HCT116 (cell line): ENCODE results near the gene RGS13. TPM values are rescaled to one million over a fixed set of nuclear protein-coding genes. Genes with fewer than 3 reads are reported as not detected.

ENCODE experiments used
- ATAC-seq: fragments of 200-7000 bp; cut with Tn5 transposase; 2 replicates; pipeline ENCODE4 v1.9.1; 2020; ENCODE audit warnings: mild to moderate bottlenecking, moderate library complexity
- BruUV-seq: library from RNA; stranded (reverse); fragments of 400-500 nt; replicated peaks from 2 replicates; lab custom pipeline; 2021; lab: Mats Ljungman, UMichigan
- CTCF ChIA-PET: fragments of 300-600 bp; sonication (Branson Sonifier 250); formaldehyde crosslinking; loops from one replicate; lab custom pipeline; 2021; ENCODE audit warnings: antibody characterized with exemption; lab: Charles Lee
- POLR2A ChIA-PET: fragments of 300-600, 350-600 bp; sonication (Branson Sonifier 250); formaldehyde crosslinking; loops from one replicate; lab custom pipeline; 2021; ENCODE audit warnings: antibody characterized with exemption; lab: Charles Lee
- RAD21 ChIA-PET, 2 experiments: fragments of 300-600 bp; sonication (Branson Sonifier 250); formaldehyde crosslinking; loops; one replicate each; lab custom pipeline; 2023; ENCODE audit warnings: low total read pairs in 2 of 2; ENCODE audit not compliant: uncharacterized antibody in 2 of 2, unreplicated experiment in 2 of 2, low non-redundant PET in 1 of 2; lab: Charles Lee
- DNase-seq: peaks from one replicate; pipeline ENCODE4 v3.0.0-alpha.2; 2010; ENCODE audit warnings: low read depth, low spot score
- H2AFZ ChIP-seq: fragments of 200-600 bp; shearing (Covaris generic), sonication (generic); 2 replicates; pipeline ENCODE4 v1.6.1; 2017; ENCODE audit warnings: low read depth, mixed run types, mixed read lengths, antibody characterized with exemption, low read length; ENCODE audit not compliant: poor library complexity, severe bottlenecking
- H3K27ac ChIP-seq: 2 replicates; pipeline ENCODE4 v1.5.1; 2012; ENCODE audit warnings: low read depth, low read length
- H3K27me3 ChIP-seq: fragments of 200-600 bp; sonication (generic); 2 replicates; pipeline ENCODE4 v1.6.1; 2016; ENCODE audit warnings: mixed run types, low read length, mixed read lengths; ENCODE audit not compliant: insufficient read depth
- H3K36me3 ChIP-seq, 2 experiments: fragments of 200-500 bp in 1 of 2; fragments of 200-600 bp in 1 of 2; sonication (Bioruptor generic) in 1 of 2; sonication (generic) in 1 of 2; 2 replicates each; pipeline versions ENCODE4 v1.5.1 to v1.6.1; 2014 to 2016; ENCODE audit warnings: low read length in 2 of 2, inconsistent platforms in 1 of 2, mixed read lengths in 1 of 2, mixed run types in 1 of 2; ENCODE audit not compliant: insufficient read depth in 2 of 2, control insufficient read depth in 1 of 2
- H3K4me1 ChIP-seq, 2 experiments: fragments of 200-600 bp in 1 of 2; sonication (generic) in 1 of 2; 2 replicates each; pipeline versions ENCODE4 v1.5.1 to v1.6.1; 2012 to 2017; ENCODE audit warnings: low read length in 2 of 2, inconsistent platforms in 1 of 2, mild to moderate bottlenecking in 1 of 2, mixed read lengths in 1 of 2, mixed run types in 1 of 2, moderate library complexity in 1 of 2; ENCODE audit not compliant: insufficient read depth in 2 of 2, control insufficient read depth in 1 of 2
- H3K4me2 ChIP-seq: fragments of 200-600 bp; sonication (generic); 2 replicates; pipeline ENCODE4 v1.6.1; 2017; ENCODE audit warnings: mixed run types, low read length, mixed read lengths
- H3K4me3 ChIP-seq, 2 experiments: fragments of 200-600 bp in 1 of 2; sonication (generic) in 1 of 2; replicated peaks in 1 of 2; 2 replicates each; pipeline ENCODE4 v1.5.1; 2011 to 2016; ENCODE audit warnings: low read length in 2 of 2, control low read depth in 1 of 2, low read depth in 1 of 2, mild to moderate bottlenecking in 1 of 2, mixed read lengths in 1 of 2, mixed run types in 1 of 2
- H3K79me2 ChIP-seq: fragments of 200-600 bp; sonication (generic); 2 replicates; pipeline ENCODE4 v1.6.1; 2017; ENCODE audit warnings: mild to moderate bottlenecking, mixed run types, low read length, moderate library complexity, mixed read lengths; ENCODE audit not compliant: insufficient read depth
- H3K9ac ChIP-seq: fragments of 200-600 bp; sonication (generic); 2 replicates; pipeline ENCODE4 v1.6.1; 2016; ENCODE audit warnings: low read length, mixed read lengths
- H3K9me2 ChIP-seq: fragments of 200-600 bp; sonication (generic), shearing (Covaris generic); 2 replicates; pipeline ENCODE4 v1.6.1; 2017; ENCODE audit warnings: mixed run types, mild to moderate bottlenecking, moderate library complexity; ENCODE audit not compliant: insufficient read depth
- H3K9me3 ChIP-seq, 2 experiments: fragments of 200-500 bp in 1 of 2; fragments of 200-600 bp in 1 of 2; sonication (Bioruptor generic) in 1 of 2; sonication (generic) in 1 of 2; 2 replicates each; pipeline ENCODE4 v1.6.1; 2014 to 2017; ENCODE audit warnings: low read length in 2 of 2, mixed read lengths in 2 of 2, inconsistent platforms in 1 of 2, low read depth in 1 of 2, mild to moderate bottlenecking in 1 of 2, mixed run types in 1 of 2, moderate library complexity in 1 of 2; ENCODE audit not compliant: control insufficient read depth in 1 of 2, insufficient read depth in 1 of 2
- H4K20me1 ChIP-seq: fragments of 200-600 bp; sonication (generic), shearing (Covaris generic); 2 replicates; pipeline ENCODE4 v1.6.1; 2017; ENCODE audit warnings: mixed run types, mild to moderate bottlenecking, moderate library complexity; ENCODE audit not compliant: insufficient read depth
- CEBPB ChIP-seq: IDR thresholded peaks from 2 replicates; pipeline ENCODE4 v1.6.1; 2012; ENCODE audit warnings: low read depth
- EGR1 ChIP-seq: IDR thresholded peaks from 2 replicates; pipeline ENCODE4 v1.6.1; 2012; ENCODE audit warnings: low read depth
- EZH2 ChIP-seq: fragments of 200-600 bp; sonication (generic); IDR thresholded peaks from 2 replicates; pipeline ENCODE4 v1.6.1; 2017; ENCODE audit warnings: antibody characterized with exemption, mixed run types
- EZH2phosphoT487 ChIP-seq: fragments of 200-600 bp; IDR thresholded peaks from 2 replicates; pipeline ENCODE4 v1.6.1; 2018; ENCODE audit warnings: antibody characterized with exemption, borderline replicate concordance
- FOSL1 ChIP-seq: IDR thresholded peaks from 2 replicates; pipeline ENCODE4 v1.6.1; 2012; ENCODE audit warnings: low read depth
- JUND ChIP-seq: IDR thresholded peaks from 2 replicates; pipeline ENCODE4 v1.6.1; 2012
- POLR2A ChIP-seq: IDR thresholded peaks from 2 replicates; pipeline ENCODE4 v1.7.0; 2011; ENCODE audit warnings: borderline replicate concordance; ENCODE audit not compliant: insufficient read depth, insufficient read length; ENCODE audit errors: extremely low read depth
- SP1 ChIP-seq: IDR thresholded peaks from 2 replicates; pipeline ENCODE4 v1.6.1; 2012; ENCODE audit warnings: low read depth
- YY1 ChIP-seq: IDR thresholded peaks from 2 replicates; pipeline ENCODE4 v1.6.1; 2011; ENCODE audit warnings: low read length, low read depth, moderate library complexity, mild to moderate bottlenecking; ENCODE audit not compliant: insufficient replicate concordance; ENCODE audit errors: extremely low read depth
- ZNF274 ChIP-seq: fragments of 200-500 bp; sonication (Bioruptor generic); IDR thresholded peaks from 2 replicates; pipeline ENCODE4 v1.6.1; 2014; ENCODE audit warnings: mild to moderate bottlenecking, low read depth, low read length, inconsistent platforms
- intact Hi-C: fragments of 100-400 bp; cut with micrococcal nuclease; formaldehyde crosslinking; loops from 2 replicates; pipeline ENCODE4 v1.10.0; 2022
- total RNA-seq: library from RNA; stranded (reverse); gene quantifications from one replicate; pipeline ENCODE4 v1.2.1, GENCODE V29; 2021; ENCODE audit not compliant: unreplicated experiment
- TF ChIP-seq, protein P1 (sequence below): IDR thresholded peaks from 2 replicates; pipeline ENCODE4 v1.6.1; 2012; ENCODE audit warnings: low read depth
- TF ChIP-seq, protein P2 (sequence below): IDR thresholded peaks from 2 replicates; pipeline ENCODE4 v1.6.1; 2012
- TF ChIP-seq, protein P3 (sequence below): IDR thresholded peaks from 2 replicates; pipeline ENCODE4 v1.6.1; 2011; ENCODE audit warnings: mild to moderate bottlenecking, low read length, moderate library complexity; ENCODE audit not compliant: insufficient replicate concordance; ENCODE audit errors: extremely low read depth
- TF ChIP-seq, protein P4 (sequence below): IDR thresholded peaks from 2 replicates; pipeline ENCODE4 v1.6.1; 2012
- TF ChIP-seq, protein P5 (sequence below), 3 experiments: fragments of 200-600 bp in 1 of 3; sonication (generic) in 1 of 3; IDR thresholded peaks in 2 of 3; conservative IDR thresholded peaks in 1 of 3; 2 replicates each; pipeline ENCODE4 v1.5.1; 2012 to 2017; ENCODE audit warnings: low read depth in 2 of 3, low read length in 2 of 3, antibody characterized with exemption in 1 of 3, borderline replicate concordance in 1 of 3, control low read depth in 1 of 3, mild to moderate bottlenecking in 1 of 3, mixed read lengths in 1 of 3, mixed run types in 1 of 3, moderate library complexity in 1 of 3; ENCODE audit not compliant: insufficient read depth in 1 of 3

The RGS13 gene
- total RNA-seq, 1 experiment from 2014 or later: not detected

DNA sequence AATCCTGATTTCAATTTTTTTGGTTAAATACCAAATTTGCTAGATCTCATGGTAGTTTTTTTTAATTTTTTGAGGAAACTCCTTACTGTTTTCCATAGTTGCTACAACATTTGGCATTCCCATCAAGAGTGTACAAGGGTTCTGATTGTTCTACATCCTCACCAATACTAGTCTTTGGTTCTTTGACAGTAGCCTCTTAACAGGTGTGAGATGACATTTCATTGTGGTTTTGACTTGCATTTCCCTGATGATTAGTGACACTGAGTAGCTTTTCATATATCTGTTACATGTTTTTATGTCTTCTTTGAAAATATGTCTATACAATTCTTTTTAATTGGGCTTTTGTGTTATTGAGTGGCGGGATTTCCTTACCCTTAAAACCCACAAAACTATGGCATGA is 20.9 kb upstream of the RGS13 start:
- no TSS peak for BruUV-seq
- intact Hi-C loops: loop anchor here (10.0 kb wide), 1 partner anchor 410 kb away; no protein-coding TSS in a partner anchor
- Histone ChIP-seq H3K27me3 (no peaks in the 10 kb centered on the region), H3K9me2 (no peaks in the 10 kb centered on the region; the same call in 1 of the 2 replicates), H4K20me1 (no peaks in the 10 kb centered on the region), H3K4me1 (peaks cover 0 to 4% of the 10 kb centered on the region in 2 experiments; a peak in 1 of 4 replicates), H3K4me3 (no peak overlapping the region)
- CTCF ChIA-PET: interaction anchor here (1.8 kb wide), 1 partner anchor 192 kb away, joined by 4 read pairs; no protein-coding TSS in a partner anchor
- ATAC-seq: no peak
- TF ChIP-seq, protein P1, sequence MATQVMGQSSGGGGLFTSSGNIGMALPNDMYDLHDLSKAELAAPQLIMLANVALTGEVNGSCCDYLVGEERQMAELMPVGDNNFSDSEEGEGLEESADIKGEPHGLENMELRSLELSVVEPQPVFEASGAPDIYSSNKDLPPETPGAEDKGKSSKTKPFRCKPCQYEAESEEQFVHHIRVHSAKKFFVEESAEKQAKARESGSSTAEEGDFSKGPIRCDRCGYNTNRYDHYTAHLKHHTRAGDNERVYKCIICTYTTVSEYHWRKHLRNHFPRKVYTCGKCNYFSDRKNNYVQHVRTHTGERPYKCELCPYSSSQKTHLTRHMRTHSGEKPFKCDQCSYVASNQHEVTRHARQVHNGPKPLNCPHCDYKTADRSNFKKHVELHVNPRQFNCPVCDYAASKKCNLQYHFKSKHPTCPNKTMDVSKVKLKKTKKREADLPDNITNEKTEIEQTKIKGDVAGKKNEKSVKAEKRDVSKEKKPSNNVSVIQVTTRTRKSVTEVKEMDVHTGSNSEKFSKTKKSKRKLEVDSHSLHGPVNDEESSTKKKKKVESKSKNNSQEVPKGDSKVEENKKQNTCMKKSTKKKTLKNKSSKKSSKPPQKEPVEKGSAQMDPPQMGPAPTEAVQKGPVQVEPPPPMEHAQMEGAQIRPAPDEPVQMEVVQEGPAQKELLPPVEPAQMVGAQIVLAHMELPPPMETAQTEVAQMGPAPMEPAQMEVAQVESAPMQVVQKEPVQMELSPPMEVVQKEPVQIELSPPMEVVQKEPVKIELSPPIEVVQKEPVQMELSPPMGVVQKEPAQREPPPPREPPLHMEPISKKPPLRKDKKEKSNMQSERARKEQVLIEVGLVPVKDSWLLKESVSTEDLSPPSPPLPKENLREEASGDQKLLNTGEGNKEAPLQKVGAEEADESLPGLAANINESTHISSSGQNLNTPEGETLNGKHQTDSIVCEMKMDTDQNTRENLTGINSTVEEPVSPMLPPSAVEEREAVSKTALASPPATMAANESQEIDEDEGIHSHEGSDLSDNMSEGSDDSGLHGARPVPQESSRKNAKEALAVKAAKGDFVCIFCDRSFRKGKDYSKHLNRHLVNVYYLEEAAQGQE: no peak
- TF ChIP-seq SP1 (no peak), CEBPB (no peak), FOSL1 (no peak), EGR1 (no peak), YY1 (no peak), POLR2A (no peak), EZH2 (no peak), ZNF274 (no peak), EZH2phosphoT487 (no peak), JUND (no peak)
- TF ChIP-seq, protein P2, sequence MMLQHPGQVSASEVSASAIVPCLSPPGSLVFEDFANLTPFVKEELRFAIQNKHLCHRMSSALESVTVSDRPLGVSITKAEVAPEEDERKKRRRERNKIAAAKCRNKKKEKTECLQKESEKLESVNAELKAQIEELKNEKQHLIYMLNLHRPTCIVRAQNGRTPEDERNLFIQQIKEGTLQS: no peak
- TF ChIP-seq, protein P3, sequence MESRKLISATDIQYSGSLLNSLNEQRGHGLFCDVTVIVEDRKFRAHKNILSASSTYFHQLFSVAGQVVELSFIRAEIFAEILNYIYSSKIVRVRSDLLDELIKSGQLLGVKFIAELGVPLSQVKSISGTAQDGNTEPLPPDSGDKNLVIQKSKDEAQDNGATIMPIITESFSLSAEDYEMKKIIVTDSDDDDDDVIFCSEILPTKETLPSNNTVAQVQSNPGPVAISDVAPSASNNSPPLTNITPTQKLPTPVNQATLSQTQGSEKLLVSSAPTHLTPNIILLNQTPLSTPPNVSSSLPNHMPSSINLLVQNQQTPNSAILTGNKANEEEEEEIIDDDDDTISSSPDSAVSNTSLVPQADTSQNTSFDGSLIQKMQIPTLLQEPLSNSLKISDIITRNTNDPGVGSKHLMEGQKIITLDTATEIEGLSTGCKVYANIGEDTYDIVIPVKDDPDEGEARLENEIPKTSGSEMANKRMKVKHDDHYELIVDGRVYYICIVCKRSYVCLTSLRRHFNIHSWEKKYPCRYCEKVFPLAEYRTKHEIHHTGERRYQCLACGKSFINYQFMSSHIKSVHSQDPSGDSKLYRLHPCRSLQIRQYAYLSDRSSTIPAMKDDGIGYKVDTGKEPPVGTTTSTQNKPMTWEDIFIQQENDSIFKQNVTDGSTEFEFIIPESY: no peak
- TF ChIP-seq, protein P4, sequence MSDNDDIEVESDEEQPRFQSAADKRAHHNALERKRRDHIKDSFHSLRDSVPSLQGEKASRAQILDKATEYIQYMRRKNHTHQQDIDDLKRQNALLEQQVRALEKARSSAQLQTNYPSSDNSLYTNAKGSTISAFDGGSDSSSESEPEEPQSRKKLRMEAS: no peak
- TF ChIP-seq, protein P5, sequence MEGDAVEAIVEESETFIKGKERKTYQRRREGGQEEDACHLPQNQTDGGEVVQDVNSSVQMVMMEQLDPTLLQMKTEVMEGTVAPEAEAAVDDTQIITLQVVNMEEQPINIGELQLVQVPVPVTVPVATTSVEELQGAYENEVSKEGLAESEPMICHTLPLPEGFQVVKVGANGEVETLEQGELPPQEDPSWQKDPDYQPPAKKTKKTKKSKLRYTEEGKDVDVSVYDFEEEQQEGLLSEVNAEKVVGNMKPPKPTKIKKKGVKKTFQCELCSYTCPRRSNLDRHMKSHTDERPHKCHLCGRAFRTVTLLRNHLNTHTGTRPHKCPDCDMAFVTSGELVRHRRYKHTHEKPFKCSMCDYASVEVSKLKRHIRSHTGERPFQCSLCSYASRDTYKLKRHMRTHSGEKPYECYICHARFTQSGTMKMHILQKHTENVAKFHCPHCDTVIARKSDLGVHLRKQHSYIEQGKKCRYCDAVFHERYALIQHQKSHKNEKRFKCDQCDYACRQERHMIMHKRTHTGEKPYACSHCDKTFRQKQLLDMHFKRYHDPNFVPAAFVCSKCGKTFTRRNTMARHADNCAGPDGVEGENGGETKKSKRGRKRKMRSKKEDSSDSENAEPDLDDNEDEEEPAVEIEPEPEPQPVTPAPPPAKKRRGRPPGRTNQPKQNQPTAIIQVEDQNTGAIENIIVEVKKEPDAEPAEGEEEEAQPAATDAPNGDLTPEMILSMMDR (IDR thresholded peaks at IDR 0.05 in 2 of 3, conservative IDR thresholded peaks at IDR 0.05 in 1 of 3; ENCODE audit: borderline replicate concordance in 1 of 3, insufficient read depth in 1 of 3, low read depth in 2 of 3, low read length in 2 of 3): no peak
- TF ChIP-seq, all 23 proteins: peak for 0
- DNase-seq: no peak
- Histone ChIP-seq H3K9me3 (no peaks in the 10 kb centered on the region), H3K4me2 (no peak overlapping the region), H3K27ac (no peak overlapping the region), H3K9ac (no peak overlapping the region), H3K79me2 (no peaks in the 10 kb centered on the region), H2AFZ (peak overlapping the region; percentile 13), H3K36me3 (no peaks in the 10 kb centered on the region)
- POLR2A ChIA-PET: no interaction called here
- RAD21 ChIA-PET: no interaction called here
